ENCODE results near the gene CHRDL2.
"Not testable (repeated sequence)": the region's sequence is repeated elsewhere in the genome, so short reads cannot be mapped to it uniquely, and the experiment has no call there.

CHRDL2 gene

GRCh38 chr11:74659124-74659523 is 72.1 kb downstream of the CHRDL2 start:
- H3K9ac ChIP-seq (ENCODE audit: low read length): not testable (repeated sequence)

GRCh38 chr11:74654976-74655375 is 76.2 kb downstream of the CHRDL2 start:
- H3K14ac ChIP-seq (ENCODE audit: low read length): no peak overlapping the region
- H3K79me1 ChIP-seq (ENCODE audit: low read length): no peaks in the 10 kb centered on the region
- H3K27me3 ChIP-seq (ENCODE audit: insufficient read depth, low read length): no peaks in the 10 kb centered on the region
- peaks cover 3% of the 10 kb centered on the region for H3K9me3 ChIP-seq (ENCODE audit: insufficient read depth, low read depth, low read length)
- no peak overlapping the region for H3K18ac ChIP-seq (ENCODE audit: low read length)
- H3K9ac ChIP-seq (ENCODE audit: low read length): no peak overlapping the region
- no peak overlapping the region for H3K4ac ChIP-seq (ENCODE audit: low read depth, low read length)
- no peak overlapping the region for H3K23ac ChIP-seq (ENCODE audit: low read length)
- no peak overlapping the region for H4K8ac ChIP-seq (ENCODE audit: low read depth, low read length)
- H3K27ac ChIP-seq (ENCODE audit: low read depth, low read length): no peak overlapping the region
- no peak overlapping the region for H3K4me2 ChIP-seq (ENCODE audit: low read length)
- no peak overlapping the region for H2BK120ac ChIP-seq (ENCODE audit: insufficient read depth, low read length, poor library complexity)
- DNase-seq: no peak
- WGBS (ENCODE audit: extremely low coverage, insufficient coverage, insufficient read length): no CpG with 5 or more reads among the region's 5 CpGs
- no peak overlapping the region for H2AFZ ChIP-seq (ENCODE audit: insufficient read depth, low read length, poor library complexity)
- no peak overlapping the region for H4K12ac ChIP-seq (ENCODE audit: low read depth, low read length)
- H3K36me3 ChIP-seq (ENCODE audit: control insufficient read depth in 1 of 2, insufficient read depth in 2 of 2, low read length in 2 of 2): peaks cover 4 to 6% of the 10 kb centered on the region in 2 experiments
- H2BK5ac ChIP-seq (ENCODE audit: low read depth, low read length, poor library complexity): no peak overlapping the region
- no peak overlapping the region for H3K4me3 ChIP-seq (ENCODE audit: low read depth, low read length)
- no peak overlapping the region for H2BK12ac ChIP-seq (ENCODE audit: low read length)
- H3K79me2 ChIP-seq (ENCODE audit: control insufficient read depth, insufficient read depth, low read length, poor library complexity): no peaks in the 10 kb centered on the region
- H3K4me1 ChIP-seq (ENCODE audit: control insufficient read depth in 1 of 2, insufficient read depth in 2 of 2, low read length in 2 of 2): no peaks in the 10 kb centered on the region
- no peak overlapping the region for H4K91ac ChIP-seq (ENCODE audit: low read depth, low read length)
- H2AK5ac ChIP-seq (ENCODE audit: low read length): no peak overlapping the region

More at GRCh38 chr11:74659124-74659523, 72.1 kb downstream of the CHRDL2 start:
- H2AFZ ChIP-seq (ENCODE audit: insufficient read depth, low read length, poor library complexity); H4K8ac ChIP-seq (ENCODE audit: low read depth, low read length); H2BK12ac ChIP-seq (ENCODE audit: low read length); H3K4me3 ChIP-seq (ENCODE audit: low read depth, low read length); H4K91ac ChIP-seq (ENCODE audit: low read depth, low read length); DNase-seq; H3K36me3 ChIP-seq (ENCODE audit: control insufficient read depth in 1 of 2, insufficient read depth in 2 of 2, low read length in 2 of 2); H3K18ac ChIP-seq (ENCODE audit: low read length); H3K27ac ChIP-seq (ENCODE audit: low read depth, low read length); H3K9me3 ChIP-seq (ENCODE audit: insufficient read depth, low read depth, low read length); H4K12ac ChIP-seq (ENCODE audit: low read depth, low read length); H3K4ac ChIP-seq (ENCODE audit: low read depth, low read length); H2BK120ac ChIP-seq (ENCODE audit: insufficient read depth, low read length, poor library complexity); H3K27me3 ChIP-seq (ENCODE audit: insufficient read depth, low read length); H3K79me1 ChIP-seq (ENCODE audit: low read length); H3K4me1 ChIP-seq (ENCODE audit: control insufficient read depth in 1 of 2, insufficient read depth in 2 of 2, low read length in 2 of 2); H3K79me2 ChIP-seq (ENCODE audit: control insufficient read depth, insufficient read depth, low read length, poor library complexity); H2AK5ac ChIP-seq (ENCODE audit: low read length); H2BK5ac ChIP-seq (ENCODE audit: low read depth, low read length, poor library complexity); H3K4me2 ChIP-seq (ENCODE audit: low read length); H3K23ac ChIP-seq (ENCODE audit: low read length); H3K14ac ChIP-seq (ENCODE audit: low read length): not testable (repeated sequence)
- WGBS (ENCODE audit: extremely low coverage, insufficient coverage, insufficient read length): no CpG with 5 or more reads among the region's 4 CpGs

DNA sequence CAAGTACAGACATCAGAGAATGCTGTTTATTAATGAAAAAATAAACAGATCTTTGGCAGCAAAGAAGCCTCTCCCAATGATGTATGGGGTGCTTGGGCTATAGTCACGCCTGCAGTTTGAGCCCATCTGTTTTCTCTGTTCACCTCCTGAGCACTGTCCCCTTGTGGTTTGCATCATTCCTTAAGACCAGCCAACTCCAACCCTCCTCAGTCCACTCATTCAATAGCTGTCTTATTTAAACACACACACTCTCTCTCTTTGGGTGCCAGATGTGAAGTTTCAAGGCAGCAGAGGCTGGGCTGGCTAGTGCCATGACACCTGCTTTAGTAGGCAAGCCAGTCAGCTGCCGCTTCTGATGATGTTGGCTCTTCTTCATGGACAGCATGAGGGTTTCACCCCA is 80.7 kb downstream of the CHRDL2 start:
- Histone ChIP-seq H3K36me3 (ENCODE audit: control insufficient read depth in 1 of 2, insufficient read depth in 2 of 2, low read length in 2 of 2) (peaks cover 3 to 10% of the 10 kb centered on the region in 2 experiments), H2AK5ac (ENCODE audit: low read length) (no peak overlapping the region), H3K27ac (ENCODE audit: low read depth, low read length) (no peak overlapping the region), H2BK12ac (ENCODE audit: low read length) (no peak overlapping the region), H4K12ac (ENCODE audit: low read depth, low read length) (no peak overlapping the region), H4K91ac (ENCODE audit: low read depth, low read length) (no peak overlapping the region), H2BK5ac (ENCODE audit: low read depth, low read length, poor library complexity) (no peak overlapping the region), H2AFZ (ENCODE audit: insufficient read depth, low read length, poor library complexity) (no peak overlapping the region), H3K27me3 (ENCODE audit: insufficient read depth, low read length) (no peaks in the 10 kb centered on the region), H3K9me3 (ENCODE audit: insufficient read depth, low read depth, low read length) (no peaks in the 10 kb centered on the region), H3K18ac (ENCODE audit: low read length) (no peak overlapping the region), H3K4me1 (ENCODE audit: control insufficient read depth in 1 of 2, insufficient read depth in 2 of 2, low read length in 2 of 2) (no peaks in the 10 kb centered on the region), H3K14ac (ENCODE audit: low read length) (no peak overlapping the region), H4K8ac (ENCODE audit: low read depth, low read length) (no peak overlapping the region), H3K9ac (ENCODE audit: low read length) (no peak overlapping the region), H3K4me3 (ENCODE audit: low read depth, low read length) (no peak overlapping the region), H3K4me2 (ENCODE audit: low read length) (no peak overlapping the region), H3K23ac (ENCODE audit: low read length) (no peak overlapping the region), H3K4ac (ENCODE audit: low read depth, low read length) (no peak overlapping the region), H3K79me1 (ENCODE audit: low read length) (no peaks in the 10 kb centered on the region), H2BK120ac (ENCODE audit: insufficient read depth, low read length, poor library complexity) (no peak overlapping the region), H3K79me2 (ENCODE audit: control insufficient read depth, insufficient read depth, low read length, poor library complexity) (no peaks in the 10 kb centered on the region)
- no CpG with 5 or more reads among the region's 2 CpGs for WGBS (ENCODE audit: extremely low coverage, insufficient coverage, insufficient read length)
- DNase-seq: no peak

- Histone ChIP-seq H3K27ac (ENCODE audit: low read depth, low read length) (no peak overlapping the region), H3K27me3 (ENCODE audit: insufficient read depth, low read length) (no peaks in the 10 kb centered on the region), H3K4ac (ENCODE audit: low read depth, low read length) (no peak overlapping the region), H2BK120ac (ENCODE audit: insufficient read depth, low read length, poor library complexity) (no peak overlapping the region), H3K4me1 (ENCODE audit: control insufficient read depth in 1 of 2, insufficient read depth in 2 of 2, low read length in 2 of 2) (no peaks in the 10 kb centered on the region), H3K9ac (ENCODE audit: low read length) (no peak overlapping the region), H2BK5ac (ENCODE audit: low read depth, low read length, poor library complexity) (no peak overlapping the region), H3K79me1 (ENCODE audit: low read length) (no peaks in the 10 kb centered on the region), H3K9me3 (ENCODE audit: insufficient read depth, low read depth, low read length) (no peaks in the 10 kb centered on the region), H3K18ac (ENCODE audit: low read length) (no peak overlapping the region), H3K79me2 (ENCODE audit: control insufficient read depth, insufficient read depth, low read length, poor library complexity) (no peaks in the 10 kb centered on the region), H4K91ac (ENCODE audit: low read depth, low read length) (no peak overlapping the region), H3K4me2 (ENCODE audit: low read length) (no peak overlapping the region), H3K36me3 (ENCODE audit: control insufficient read depth in 1 of 2, insufficient read depth in 2 of 2, low read length in 2 of 2) (peaks cover 2 to 12% of the 10 kb centered on the region in 2 experiments), H2AFZ (ENCODE audit: insufficient read depth, low read length, poor library complexity) (no peak overlapping the region), H3K4me3 (ENCODE audit: low read depth, low read length) (no peak overlapping the region), H2BK12ac (ENCODE audit: low read length) (no peak overlapping the region), H3K23ac (ENCODE audit: low read length) (no peak overlapping the region), H4K8ac (ENCODE audit: low read depth, low read length) (no peak overlapping the region), H3K14ac (ENCODE audit: low read length) (no peak overlapping the region), H4K12ac (ENCODE audit: low read depth, low read length) (no peak overlapping the region), H2AK5ac (ENCODE audit: low read length) (no peak overlapping the region)
- DNase-seq: no peak
- no CpG with 5 or more reads among the region's 4 CpGs for WGBS (ENCODE audit: extremely low coverage, insufficient coverage, insufficient read length)
Observed at GRCh38 chr11:74648894-74649293, 82.3 kb downstream of the CHRDL2 start.
